ENCODE data around the gene HMCES. TPM values are rescaled to one million over a fixed set of nuclear protein-coding genes. Genes with fewer than 3 reads are reported as not detected.

HMCES gene
- polyA plus RNA-seq, 1 of the 3 experiments (the other 2 are of a cell fraction), result 32.4 TPM

DNA sequence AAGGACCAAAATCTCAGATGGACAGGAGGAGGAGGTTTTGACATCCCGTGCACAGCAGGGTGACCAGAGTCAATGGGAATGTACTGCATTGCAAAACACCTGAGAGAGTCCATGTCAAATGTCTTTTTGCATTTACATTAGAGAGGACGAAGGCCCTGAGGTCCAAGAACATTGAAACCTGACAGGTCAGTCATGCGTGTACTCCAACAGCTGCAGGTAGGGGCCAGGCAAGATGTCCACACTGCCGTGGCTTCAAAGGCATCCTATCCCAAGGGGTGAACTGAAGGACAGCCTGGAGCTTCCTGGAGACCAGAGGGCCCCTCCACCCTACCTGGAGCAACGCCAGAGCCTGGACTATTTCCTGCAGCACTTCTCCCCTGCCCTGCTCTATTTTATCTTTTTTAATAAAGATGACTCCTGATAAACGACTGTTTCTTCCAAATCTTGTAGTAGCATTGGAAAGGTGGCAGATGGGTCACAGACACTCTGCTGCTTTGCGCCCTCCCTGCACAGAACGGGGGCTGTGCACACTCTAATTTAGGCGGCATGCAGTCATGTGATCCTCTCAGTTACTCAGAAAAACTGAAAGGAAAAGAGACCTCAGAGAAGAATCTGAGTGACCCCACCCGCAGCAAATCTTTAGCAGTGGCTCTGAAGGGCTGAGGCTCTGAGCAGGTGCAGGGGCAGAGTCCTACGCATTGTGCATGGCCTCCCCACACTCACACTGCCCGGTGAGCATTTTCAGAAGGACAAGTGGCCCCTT lies 68.2 kb downstream of the HMCES start:
- peak overlapping the region; percentile 11; the same call in 1 of the 2 replicates for H3K4me2 ChIP-seq
- 64% methylated on average over 11 of the region's 12 CpGs for WGBS (ENCODE audit: low lambda C conversion rate)
- CTCF ChIA-PET, result interaction anchor here (1.0 kb wide), 1 partner anchor 587 kb away, joined by 3 read pairs; no protein-coding TSS in a partner anchor
- H3K4me1 ChIP-seq (ENCODE audit: control insufficient read depth in 1 of 2, insufficient read depth in 2 of 2, low read depth in 1 of 2, low read length in 1 of 2), result peaks cover 0 to 33% of the 10 kb centered on the region in 2 experiments; a peak in 1 of 4 replicates
- POLR2A ChIA-PET, result no interaction called here
- no peak overlapping the region for H3K9ac ChIP-seq
- H3K27ac ChIP-seq (ENCODE audit: low read depth in 2 of 2, low read length in 1 of 2), result peak overlapping the region in 1 of 2 experiments; percentile 39; a peak in 1 of 4 replicates
- no peaks in the 10 kb centered on the region for H3K79me2 ChIP-seq (ENCODE audit: insufficient read depth)
- no peaks in the 10 kb centered on the region for H3K9me3 ChIP-seq
- no peak overlapping the region for H2AFZ ChIP-seq (ENCODE audit: low read depth)
- TF ChIP-seq RAD21 (IDR thresholded peaks at IDR 0.05; ENCODE audit: low read length) (no peak), TEAD4 (IDR thresholded peaks at IDR 0.05; ENCODE audit: borderline replicate concordance, insufficient read depth) (no peak), MEF2A (IDR thresholded peaks at IDR 0.05; ENCODE audit: borderline replicate concordance, low read depth) (no peak), YY1 (IDR thresholded peaks at IDR 0.05; ENCODE audit: low read depth) (no peak), GATA2 (CRISPR knock-in tag; IDR thresholded peaks at IDR 0.05) (no peak), EZH2phosphoT487 (IDR thresholded peaks at IDR 0.05; ENCODE audit: borderline replicate concordance, low read depth) (no peak), TCF12 (IDR thresholded peaks at IDR 0.05) (no peak), MXI1 (IDR thresholded peaks at IDR 0.05; ENCODE audit: low read depth, low read length) (no peak), EP300 (IDR thresholded peaks at IDR 0.05; ENCODE audit: borderline replicate concordance in 1 of 2, low read depth in 1 of 2, low read length in 1 of 2) (no peak), POLR2AphosphoS5 (IDR thresholded peaks at IDR 0.05; ENCODE audit: low read depth, low read length) (no peak), NRF1 (IDR thresholded peaks at IDR 0.05; ENCODE audit: low read depth, low read length) (no peak), GABPA (IDR thresholded peaks at IDR 0.05; ENCODE audit: low read depth) (no peak), FOXJ3 (CRISPR knock-in tag; IDR thresholded peaks at IDR 0.05) (no peak), FOSL2 (IDR thresholded peaks at IDR 0.05; ENCODE audit: borderline replicate concordance, low read depth) (no peak)
- TF ChIP-seq, protein P1, sequence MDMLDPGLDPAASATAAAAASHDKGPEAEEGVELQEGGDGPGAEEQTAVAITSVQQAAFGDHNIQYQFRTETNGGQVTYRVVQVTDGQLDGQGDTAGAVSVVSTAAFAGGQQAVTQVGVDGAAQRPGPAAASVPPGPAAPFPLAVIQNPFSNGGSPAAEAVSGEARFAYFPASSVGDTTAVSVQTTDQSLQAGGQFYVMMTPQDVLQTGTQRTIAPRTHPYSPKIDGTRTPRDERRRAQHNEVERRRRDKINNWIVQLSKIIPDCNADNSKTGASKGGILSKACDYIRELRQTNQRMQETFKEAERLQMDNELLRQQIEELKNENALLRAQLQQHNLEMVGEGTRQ (IDR thresholded peaks at IDR 0.05; ENCODE audit: borderline replicate concordance, low read depth, low read length), result no peak
- TF ChIP-seq, protein P2, sequence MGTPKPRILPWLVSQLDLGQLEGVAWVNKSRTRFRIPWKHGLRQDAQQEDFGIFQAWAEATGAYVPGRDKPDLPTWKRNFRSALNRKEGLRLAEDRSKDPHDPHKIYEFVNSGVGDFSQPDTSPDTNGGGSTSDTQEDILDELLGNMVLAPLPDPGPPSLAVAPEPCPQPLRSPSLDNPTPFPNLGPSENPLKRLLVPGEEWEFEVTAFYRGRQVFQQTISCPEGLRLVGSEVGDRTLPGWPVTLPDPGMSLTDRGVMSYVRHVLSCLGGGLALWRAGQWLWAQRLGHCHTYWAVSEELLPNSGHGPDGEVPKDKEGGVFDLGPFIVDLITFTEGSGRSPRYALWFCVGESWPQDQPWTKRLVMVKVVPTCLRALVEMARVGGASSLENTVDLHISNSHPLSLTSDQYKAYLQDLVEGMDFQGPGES (IDR thresholded peaks at IDR 0.05; ENCODE audit: low read depth, low read length), result no peak
- TF ChIP-seq, protein P3, sequence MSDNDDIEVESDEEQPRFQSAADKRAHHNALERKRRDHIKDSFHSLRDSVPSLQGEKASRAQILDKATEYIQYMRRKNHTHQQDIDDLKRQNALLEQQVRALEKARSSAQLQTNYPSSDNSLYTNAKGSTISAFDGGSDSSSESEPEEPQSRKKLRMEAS (IDR thresholded peaks at IDR 0.05; ENCODE audit: low read depth), result no peak
- TF ChIP-seq, protein P4, sequence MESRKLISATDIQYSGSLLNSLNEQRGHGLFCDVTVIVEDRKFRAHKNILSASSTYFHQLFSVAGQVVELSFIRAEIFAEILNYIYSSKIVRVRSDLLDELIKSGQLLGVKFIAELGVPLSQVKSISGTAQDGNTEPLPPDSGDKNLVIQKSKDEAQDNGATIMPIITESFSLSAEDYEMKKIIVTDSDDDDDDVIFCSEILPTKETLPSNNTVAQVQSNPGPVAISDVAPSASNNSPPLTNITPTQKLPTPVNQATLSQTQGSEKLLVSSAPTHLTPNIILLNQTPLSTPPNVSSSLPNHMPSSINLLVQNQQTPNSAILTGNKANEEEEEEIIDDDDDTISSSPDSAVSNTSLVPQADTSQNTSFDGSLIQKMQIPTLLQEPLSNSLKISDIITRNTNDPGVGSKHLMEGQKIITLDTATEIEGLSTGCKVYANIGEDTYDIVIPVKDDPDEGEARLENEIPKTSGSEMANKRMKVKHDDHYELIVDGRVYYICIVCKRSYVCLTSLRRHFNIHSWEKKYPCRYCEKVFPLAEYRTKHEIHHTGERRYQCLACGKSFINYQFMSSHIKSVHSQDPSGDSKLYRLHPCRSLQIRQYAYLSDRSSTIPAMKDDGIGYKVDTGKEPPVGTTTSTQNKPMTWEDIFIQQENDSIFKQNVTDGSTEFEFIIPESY (IDR thresholded peaks at IDR 0.05; ENCODE audit: borderline replicate concordance, low read depth), result no peak
- TF ChIP-seq, protein P5, sequence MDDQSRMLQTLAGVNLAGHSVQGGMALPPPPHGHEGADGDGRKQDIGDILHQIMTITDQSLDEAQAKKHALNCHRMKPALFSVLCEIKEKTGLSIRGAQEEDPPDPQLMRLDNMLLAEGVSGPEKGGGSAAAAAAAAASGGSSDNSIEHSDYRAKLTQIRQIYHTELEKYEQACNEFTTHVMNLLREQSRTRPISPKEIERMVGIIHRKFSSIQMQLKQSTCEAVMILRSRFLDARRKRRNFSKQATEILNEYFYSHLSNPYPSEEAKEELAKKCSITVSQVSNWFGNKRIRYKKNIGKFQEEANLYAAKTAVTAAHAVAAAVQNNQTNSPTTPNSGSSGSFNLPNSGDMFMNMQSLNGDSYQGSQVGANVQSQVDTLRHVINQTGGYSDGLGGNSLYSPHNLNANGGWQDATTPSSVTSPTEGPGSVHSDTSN (IDR thresholded peaks at IDR 0.05), result no peak
- no peaks in the 10 kb centered on the region for H3K9me2 ChIP-seq
- no peaks in the 10 kb centered on the region for H4K20me1 ChIP-seq (ENCODE audit: insufficient read depth)
- H3K27me3 ChIP-seq (ENCODE audit: insufficient read depth), result no peaks in the 10 kb centered on the region
- H3F3A ChIP-seq (replicated peaks; ENCODE audit: insufficient read depth), result no peaks in the 10 kb centered on the region
- DNase-seq, result no peak
- H3K4me3 ChIP-seq (ENCODE audit: low read depth in 2 of 2, low read length in 1 of 2), result no peak overlapping the region
- H3K36me3 ChIP-seq (replicated peaks in 1 of 2; ENCODE audit: control insufficient read depth in 1 of 2, insufficient read depth in 2 of 2, low read length in 1 of 2), result no peaks in the 10 kb centered on the region
